Neural cell (in vitro differentiated cells): ENCODE data around the gene TRIM2.

Experiments
- CTCF ChIP-seq: fragments of 450-650 bp; IDR thresholded peaks from 2 replicates; pipeline ENCODE4 v1.5.1; 2014; ENCODE audit warnings: antibody characterized with exemption, mild to moderate bottlenecking, moderate library complexity; ENCODE audit not compliant: poor library complexity, severe bottlenecking
- EP300 ChIP-seq: fragments of 450-650 bp; conservative IDR thresholded peaks from 2 replicates; pipeline ENCODE4 v1.6.1; 2014; ENCODE audit warnings: antibody characterized with exemption, mild to moderate bottlenecking, moderate library complexity; ENCODE audit not compliant: poor library complexity, severe bottlenecking
- EZH2 ChIP-seq: fragments of 200-600, 300-800 bp; shearing (Covaris generic), sonication (generic); IDR thresholded peaks from 2 replicates; pipeline ENCODE4 v1.6.1; 2014; ENCODE audit warnings: antibody characterized with exemption, low read length, borderline replicate concordance, mild to moderate bottlenecking; ENCODE audit not compliant: insufficient read depth, poor library complexity, severe bottlenecking
- MXI1 ChIP-seq: fragments of 450-650 bp; conservative IDR thresholded peaks from 2 replicates; pipeline ENCODE4 v1.6.1; 2014; ENCODE audit warnings: antibody characterized with exemption, mild to moderate bottlenecking; ENCODE audit not compliant: poor library complexity, severe bottlenecking
- POLR2AphosphoS5 ChIP-seq: IDR thresholded peaks from 2 replicates; pipeline ENCODE4 v1.6.1; 2012
- RAD21 ChIP-seq: fragments of 450-650 bp; conservative IDR thresholded peaks from 2 replicates; pipeline ENCODE4 v1.6.1; 2014; ENCODE audit warnings: antibody characterized with exemption, mild to moderate bottlenecking, moderate library complexity
- REST ChIP-seq: IDR thresholded peaks from 2 replicates; pipeline ENCODE4 v1.6.1; 2012; ENCODE audit warnings: borderline replicate concordance
- SMC3 ChIP-seq: fragments of 450-650 bp; conservative IDR thresholded peaks from 2 replicates; pipeline ENCODE4 v1.6.1; 2014; ENCODE audit warnings: antibody characterized with exemption, mild to moderate bottlenecking, moderate library complexity; ENCODE audit not compliant: poor library complexity

- TF ChIP-seq CTCF (no peak), POLR2AphosphoS5 (no peak), RAD21 (no peak), EP300 (no peak), SMC3 (no peak), MXI1 (no peak), EZH2 (no peak), REST (no peak)
These were observed 55.4 kb downstream of the TRIM2 start for GRCh38 chr4:153259661-153260060.
